GM12891 (cell line): Measurements from ENCODE around the gene KLHL36.

Experiments
- PAX5 ChIP-seq: IDR thresholded peaks from 2 replicates; pipeline ENCODE4 v1.6.1; 2011; ENCODE audit warnings: low read length, moderate library complexity, mild to moderate bottlenecking; ENCODE audit not compliant: insufficient read depth, severe bottlenecking
- POLR2A ChIP-seq: IDR thresholded peaks from 2 replicates; pipeline ENCODE4 v1.6.1; 2011; ENCODE audit warnings: low read depth, low read length, control low read depth
- POLR2AphosphoS5 ChIP-seq: IDR thresholded peaks from 2 replicates; pipeline ENCODE4 v1.6.1; 2011; ENCODE audit warnings: low read depth, low read length, control low read depth
- POU2F2 ChIP-seq: IDR thresholded peaks from 2 replicates; pipeline ENCODE4 v1.6.1; 2011; ENCODE audit warnings: low read depth, mild to moderate bottlenecking, control low read depth, low read length, moderate library complexity
- TAF1 ChIP-seq: IDR thresholded peaks from 2 replicates; pipeline ENCODE4 v1.6.1; 2011; ENCODE audit warnings: low read depth, low read length, control low read depth

GRCh38 chr16:84670063-84670462, 21.8 kb downstream of the KLHL36 start:
- TF ChIP-seq POLR2A (no peak), POLR2AphosphoS5 (no peak), PAX5 (no peak), TAF1 (no peak), POU2F2 (no peak)
